HG03045 (cell line): ENCODE measurements around the gene B3GNT8.
"Not testable (repeated sequence)": the region's sequence is repeated elsewhere in the genome, so short reads cannot be mapped to it uniquely, and the experiment has no call there.

ENCODE experiments used
- ATAC-seq: cut with Tn5 transposase; IDR thresholded peaks from one replicate; pipeline ENCODE4 v1.9.1; 2021; ENCODE audit warnings: mild to moderate bottlenecking, moderate library complexity; ENCODE audit not compliant: unreplicated experiment

Gene B3GNT8

DNA sequence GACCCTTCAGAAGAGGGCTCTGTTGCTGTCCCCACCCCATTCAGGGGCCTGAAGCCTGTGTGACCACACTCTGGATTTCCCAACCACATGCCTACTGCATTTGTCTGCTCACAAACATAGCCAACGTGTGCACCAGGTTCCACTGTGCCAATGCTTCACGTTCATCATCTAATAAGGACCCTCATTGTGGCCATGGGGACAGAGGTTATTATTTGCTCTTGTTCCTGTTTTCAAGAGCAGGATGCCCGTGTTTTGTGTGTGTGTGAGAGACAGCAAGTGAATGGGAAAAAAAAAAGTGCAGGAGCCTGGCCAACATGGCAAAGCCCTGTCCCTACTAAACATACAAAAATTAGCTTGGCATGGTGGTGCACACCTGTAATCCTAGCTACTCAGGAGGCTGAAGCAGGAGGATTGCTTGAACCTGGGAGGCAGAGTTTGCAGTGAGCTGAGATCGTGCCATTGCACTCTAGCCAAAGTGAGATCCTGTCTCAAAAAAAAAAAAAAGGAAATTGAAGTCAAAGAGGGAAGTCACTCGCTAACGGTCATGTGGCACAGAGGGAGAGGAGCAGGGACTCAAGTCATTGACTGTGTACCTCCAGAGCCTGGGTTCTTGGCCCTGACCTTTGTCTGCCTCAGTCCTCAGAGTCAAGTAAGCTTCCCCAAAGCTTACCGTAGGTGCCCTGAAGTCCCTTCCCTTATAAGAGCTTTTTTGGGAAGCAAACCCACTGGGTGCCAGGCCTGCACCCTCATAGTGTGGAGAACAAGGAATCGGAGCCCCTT, 6.9 kb downstream of the B3GNT8 start:
- ATAC-seq = no peak

DNA sequence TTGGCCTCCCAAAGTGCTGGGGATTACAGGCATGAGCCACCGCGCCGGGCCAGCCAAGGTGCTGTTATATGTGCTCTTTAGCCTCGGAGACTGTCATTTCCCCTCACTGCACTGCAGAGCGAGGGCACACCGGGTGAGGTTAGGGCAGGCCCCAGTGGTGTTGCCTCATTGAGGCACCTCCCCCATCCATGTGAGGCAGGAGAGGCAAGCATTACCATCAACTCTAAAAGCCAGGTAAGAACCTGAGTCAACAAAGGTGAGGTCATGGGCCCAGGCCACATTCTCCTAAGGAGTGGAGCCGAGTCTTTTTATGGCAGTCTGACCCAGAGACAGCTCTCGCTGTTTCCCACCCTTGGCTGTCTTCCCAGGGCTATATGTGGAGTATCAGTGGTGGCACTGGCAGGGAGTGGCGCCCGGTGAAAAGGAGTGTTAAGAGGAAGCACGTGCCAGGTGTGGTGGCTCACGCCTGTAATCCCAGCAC, 10.9 kb downstream of the B3GNT8 start:
- ATAC-seq = no peak

DNA sequence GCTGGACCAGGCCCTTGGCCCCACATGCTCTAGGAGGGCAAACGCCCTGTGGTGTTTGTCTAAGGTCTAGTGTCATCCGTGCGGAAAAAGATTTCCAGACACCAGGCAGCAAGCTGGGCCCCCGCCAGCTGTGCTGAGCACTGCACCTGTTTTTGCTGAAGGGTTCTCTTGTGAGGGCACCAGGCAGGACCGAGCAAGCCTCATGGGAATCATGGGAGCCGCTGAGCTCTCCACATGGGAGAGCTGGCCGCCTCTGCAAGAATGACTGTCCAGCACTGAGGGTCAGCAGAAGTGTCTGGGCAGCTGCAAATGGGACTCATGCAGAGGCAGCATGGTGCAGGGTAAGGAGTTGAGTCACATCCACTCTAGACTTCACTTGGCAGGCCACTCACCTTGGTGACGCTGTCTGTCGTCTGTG, 12.0 kb downstream of the B3GNT8 start:
- no peak for ATAC-seq

DNA sequence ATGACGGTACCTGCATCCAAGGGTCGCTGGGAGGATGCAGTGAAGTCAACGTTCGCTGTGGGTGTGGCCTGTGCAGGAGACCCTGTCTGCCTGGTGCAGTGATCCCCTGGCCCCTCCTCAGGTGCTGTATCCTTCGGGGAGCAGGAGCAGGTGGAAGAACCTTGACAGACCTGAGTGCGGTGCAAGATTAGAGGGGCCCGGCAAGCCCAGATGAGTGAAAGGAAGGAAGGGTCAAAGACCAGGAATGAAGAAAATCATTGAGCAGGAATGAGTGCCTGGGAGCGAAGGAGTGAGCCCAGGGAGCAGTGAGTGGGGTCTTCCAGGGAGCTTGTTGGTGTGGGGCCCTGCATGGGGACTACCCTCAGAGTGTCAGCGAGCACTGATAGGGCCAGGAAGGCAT, 12.7 kb downstream of the B3GNT8 start:
- ATAC-seq = no peak

DNA sequence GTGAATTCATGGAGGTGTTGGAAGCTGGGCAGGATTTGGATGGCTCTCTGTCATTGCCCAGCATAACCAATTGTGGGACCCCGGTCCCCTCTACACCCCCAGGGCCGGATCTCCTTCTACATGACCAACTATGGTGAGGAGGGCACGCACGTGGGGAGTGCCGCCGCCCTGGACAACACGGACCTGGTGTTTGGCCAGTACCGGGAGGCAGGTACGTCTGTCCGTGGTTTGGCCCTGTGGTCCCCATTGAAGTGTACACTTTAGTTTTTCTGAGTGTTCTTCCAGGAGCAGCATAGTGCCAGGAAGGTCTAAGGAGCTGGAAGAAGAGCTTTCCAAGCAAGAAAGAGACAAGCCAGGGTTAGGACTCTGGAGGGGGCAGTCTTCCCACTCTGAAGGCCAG, 13.2 kb downstream of the B3GNT8 start:
- ATAC-seq = no peak

DNA sequence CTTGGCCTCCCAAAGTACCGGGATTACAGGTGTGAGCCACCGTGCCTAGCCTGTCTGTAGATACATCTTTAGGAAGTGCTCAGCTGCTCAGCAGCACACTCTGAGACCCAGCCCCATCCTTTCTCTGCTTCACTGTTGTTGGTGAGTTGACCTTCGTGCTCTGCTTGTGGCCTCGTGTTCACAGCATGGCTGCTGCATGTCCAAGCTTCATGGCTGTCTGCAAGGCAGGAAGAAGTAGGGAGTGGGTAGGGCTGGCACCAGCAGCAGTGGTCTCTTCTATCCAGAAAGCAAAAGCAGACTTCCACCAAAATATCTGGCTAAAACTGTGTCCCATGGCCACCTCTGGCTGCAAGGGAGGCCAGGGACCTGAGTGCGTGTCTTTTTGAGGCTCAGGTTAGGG, 14.2 kb downstream of the B3GNT8 start:
- ATAC-seq = no peak

DNA sequence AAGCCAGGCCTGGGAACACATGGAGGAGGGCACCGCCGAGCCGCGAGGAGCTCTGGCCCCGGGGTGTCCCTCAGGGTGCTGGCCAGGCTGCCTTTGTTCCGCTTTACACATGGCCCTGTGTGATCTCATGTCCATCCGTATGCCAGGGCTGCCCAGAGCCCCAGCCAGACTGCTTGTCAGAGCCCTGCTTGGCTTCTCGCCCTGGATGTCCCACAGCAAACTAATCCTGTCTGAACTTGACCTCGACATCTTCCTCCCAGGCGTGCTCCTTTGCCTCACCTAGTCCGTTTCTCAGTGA, 15.3 kb downstream of the B3GNT8 start:
- no peak for ATAC-seq

DNA sequence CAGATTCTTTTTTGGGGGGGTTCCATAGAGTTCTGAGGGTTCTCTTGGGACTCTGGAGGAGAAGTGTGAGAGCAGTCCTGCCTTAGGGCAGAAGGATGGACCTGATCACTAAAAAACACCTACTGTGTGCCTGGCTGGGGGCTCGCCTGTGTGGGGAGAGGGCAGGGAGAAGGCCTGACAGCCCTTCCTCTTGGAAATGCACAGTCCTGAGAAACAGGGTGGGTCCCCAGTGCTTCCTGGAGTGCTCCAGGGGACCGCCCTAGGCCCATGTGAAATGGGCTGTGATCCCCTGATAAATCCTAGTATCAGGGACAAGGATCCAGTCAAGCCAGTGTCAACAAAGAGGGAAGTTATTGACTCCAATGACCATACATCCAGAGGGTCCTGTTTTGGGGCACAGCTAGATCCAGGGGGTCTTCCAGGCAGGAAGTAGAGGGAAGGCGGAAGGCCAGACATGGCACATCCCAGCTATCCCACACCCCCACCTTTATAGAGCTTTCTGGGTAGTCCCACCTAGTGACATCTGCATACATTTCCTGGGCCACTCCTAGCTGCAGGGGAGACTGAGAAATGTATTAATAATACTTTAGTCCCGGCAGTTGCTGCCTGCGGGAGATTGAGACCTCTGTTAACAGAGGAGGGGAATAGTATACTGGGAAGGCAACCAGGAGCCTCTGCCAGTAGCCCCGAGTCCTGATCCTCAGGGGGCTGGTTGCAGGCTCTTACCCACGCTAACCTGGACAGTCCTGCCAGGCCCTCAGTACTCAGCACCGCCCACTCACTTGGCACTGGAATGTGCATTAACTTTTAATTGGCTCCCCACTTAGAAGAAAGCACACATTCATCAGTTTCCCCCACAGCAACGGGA, 15.8 kb downstream of the B3GNT8 start:
- no peak for ATAC-seq

DNA sequence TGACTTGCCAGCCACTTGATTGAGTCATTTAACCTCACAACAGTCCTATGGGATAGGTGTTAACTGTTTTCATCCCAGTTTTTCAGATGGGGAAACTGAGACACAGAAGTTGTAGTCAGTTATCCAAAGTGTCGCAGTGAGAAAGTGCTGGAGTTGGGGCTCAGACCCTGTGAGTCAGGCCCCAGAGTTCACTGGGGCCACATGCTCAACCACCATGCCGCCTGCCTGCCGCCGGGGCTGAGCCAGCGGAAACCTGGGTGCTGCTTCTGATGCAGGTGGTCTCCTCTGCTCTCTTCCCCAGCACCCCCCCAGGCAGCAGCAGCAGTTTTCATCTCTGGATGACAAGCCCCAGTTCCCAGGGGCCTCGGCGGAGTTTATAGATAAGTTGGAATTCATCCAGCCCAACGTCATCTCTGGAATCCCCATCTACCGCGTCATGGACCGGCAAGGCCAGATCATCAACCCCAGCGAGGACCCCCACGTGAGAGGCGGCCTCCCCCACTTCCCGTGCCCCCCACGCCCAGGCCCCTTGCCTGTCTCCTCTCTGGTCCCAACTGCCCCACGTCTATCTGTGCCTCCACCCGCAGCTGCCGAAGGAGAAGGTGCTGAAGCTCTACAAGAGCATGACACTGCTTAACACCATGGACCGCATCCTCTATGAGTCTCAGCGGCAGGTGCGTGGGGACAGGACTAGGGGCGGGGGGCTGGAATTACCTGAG, 16.7 kb downstream of the B3GNT8 start:
- no peak for ATAC-seq

DNA sequence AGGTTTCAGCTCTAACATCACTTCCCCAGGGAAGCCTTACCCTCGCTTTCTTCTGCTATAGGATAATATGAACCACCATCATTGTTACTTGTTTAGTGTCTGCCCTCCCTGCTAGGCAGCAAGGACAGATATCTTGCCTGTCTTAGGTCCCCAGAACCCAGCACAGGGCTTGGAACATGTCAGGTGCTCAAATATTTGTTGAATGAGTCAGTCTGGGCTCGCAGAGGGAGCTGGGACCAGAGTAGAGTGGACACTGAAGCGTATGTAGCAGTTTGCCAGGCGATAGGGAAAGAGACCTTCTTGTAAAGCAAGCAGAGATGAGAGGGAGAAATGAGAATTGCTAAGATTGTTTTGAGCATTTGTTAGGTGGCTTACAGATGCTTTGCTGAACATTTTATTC, 17.9 kb downstream of the B3GNT8 start:
- ATAC-seq = no peak

DNA sequence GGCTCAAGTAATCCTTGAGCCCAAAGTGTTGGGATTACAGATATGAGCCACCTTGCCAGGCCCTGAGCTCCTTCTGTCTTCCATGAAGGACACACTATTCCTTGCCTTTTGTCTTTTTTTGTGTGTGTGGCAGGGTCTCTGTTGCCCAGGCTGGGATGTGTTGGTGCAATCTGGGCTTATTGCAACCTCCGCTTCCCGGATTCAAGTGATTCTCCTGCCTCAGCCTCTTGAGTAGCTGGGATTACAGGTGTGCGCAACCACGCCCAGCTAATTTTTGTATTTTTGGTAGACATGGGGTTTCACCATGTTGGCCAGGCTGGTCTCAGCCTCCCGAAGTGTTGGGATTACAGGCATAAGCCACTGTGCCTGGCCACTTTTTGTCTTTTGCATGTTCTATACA, 18.3 kb downstream of the B3GNT8 start:
- ATAC-seq = not testable (repeated sequence)

DNA sequence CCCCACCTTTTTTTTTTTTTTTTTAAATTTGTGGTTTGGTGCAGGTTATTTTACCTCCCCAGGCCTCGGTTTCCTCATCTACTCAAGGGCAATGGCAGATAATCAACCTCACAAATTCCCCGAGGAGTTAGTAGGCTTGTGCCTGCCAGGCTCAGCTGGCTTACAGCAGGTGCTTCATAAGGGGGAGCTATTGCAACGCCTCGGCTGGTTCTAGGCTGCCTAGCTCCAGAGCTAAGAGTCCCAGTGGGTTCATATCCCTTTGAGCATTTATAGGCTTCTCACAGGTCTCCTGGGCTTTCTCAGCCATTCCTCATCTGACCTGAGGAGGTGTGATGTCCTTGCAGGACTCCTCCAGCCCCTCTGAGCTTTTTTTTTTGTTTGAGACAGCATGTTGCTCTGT, 18.9 kb downstream of the B3GNT8 start:
- ATAC-seq = no peak

DNA sequence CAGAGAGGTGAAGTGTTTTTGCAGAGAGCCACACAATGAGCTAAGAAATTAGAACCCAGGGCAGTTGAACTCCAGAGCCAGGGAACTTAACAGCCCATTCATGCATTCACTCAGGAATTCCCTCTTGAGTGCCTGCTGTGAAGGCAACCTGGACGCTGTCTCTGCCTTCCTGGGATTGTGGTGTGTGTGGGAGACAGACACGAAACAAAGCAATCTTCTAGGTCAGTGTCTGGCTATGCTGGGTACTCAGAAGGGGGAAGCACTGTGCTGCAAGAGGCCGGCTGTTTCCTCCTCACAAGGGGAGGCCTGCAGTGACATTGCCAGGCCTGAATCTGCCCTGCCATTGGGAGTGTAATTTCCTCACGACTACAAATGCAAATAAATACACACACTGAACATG, 19.9 kb downstream of the B3GNT8 start:
- ATAC-seq = no peak

DNA sequence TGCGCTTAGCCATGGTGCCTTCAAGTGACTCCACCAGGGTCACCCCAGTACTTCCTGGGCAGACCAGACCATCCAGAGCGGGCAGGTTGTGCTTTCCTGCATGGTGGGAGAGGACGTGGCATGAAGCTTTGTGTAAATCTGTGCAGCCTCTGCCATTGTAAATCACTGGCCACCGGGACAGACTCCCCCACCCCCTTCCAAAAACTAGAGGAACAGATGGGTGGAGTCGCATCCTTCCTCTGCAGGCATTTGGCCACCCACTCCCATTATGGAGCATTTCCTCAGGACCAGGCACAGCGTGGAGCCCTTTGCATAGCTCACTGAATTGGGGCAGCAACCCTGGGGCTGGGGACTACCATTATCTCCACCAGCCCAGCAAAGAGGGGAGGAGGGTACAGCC, 21.4 kb downstream of the B3GNT8 start:
- ATAC-seq = no peak

DNA sequence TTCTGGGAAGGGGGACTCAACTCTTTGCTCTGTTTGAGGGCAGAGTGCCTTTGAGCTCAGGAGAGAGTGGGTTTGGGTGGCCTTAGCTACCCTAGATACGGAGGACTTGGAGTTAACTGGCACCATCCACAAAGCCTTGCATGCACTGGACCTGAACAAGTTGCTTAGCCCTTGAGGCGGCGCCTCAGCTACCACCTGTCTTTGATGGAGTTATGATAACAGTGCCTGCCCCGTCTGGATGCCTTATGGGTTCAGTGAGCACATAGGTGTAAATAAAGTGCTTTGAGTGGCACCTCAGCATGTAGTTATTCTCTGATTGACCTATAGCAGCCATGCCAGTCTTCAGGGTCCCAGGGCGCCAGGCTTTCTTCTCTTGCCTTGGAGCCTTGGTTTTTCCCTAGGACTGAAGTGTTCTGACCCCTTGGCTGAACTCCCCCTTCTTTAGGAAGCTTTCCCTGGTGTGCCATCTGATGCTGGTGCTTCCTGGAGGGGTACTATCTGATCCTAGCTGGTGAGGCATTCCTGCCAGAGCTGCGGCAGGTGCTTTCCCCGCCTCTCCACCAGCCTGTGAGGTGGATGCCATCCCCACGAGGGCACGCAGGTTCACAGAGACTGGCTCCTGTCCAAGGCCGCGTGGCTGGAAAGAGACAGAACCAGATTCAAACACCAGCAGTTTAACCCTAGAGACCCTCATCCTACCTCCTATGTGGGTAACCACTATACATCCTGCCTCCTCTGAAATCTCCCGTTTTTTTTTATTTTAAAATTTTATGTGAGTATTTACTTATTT, 23.8 kb downstream of the B3GNT8 start:
- ATAC-seq = no peak

DNA sequence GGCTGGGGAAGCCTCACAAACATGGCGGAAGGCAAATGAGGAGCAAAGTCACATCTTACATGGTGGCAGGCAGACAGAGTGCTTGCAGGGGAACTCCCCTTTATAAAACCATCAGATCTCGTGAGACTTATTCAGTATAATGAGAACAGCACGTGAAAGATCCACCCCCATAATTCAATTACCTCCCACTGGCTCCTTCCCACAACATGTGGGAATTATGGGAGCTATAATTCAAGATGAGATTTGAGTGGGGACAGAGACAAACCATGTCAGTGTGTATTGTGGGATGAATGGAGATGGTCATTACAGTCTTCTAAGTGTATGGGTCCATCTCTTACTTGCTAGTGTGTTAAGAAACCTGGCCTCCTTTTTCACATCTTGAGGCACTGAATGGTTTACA, 25.2 kb downstream of the B3GNT8 start:
- ATAC-seq = no peak

DNA sequence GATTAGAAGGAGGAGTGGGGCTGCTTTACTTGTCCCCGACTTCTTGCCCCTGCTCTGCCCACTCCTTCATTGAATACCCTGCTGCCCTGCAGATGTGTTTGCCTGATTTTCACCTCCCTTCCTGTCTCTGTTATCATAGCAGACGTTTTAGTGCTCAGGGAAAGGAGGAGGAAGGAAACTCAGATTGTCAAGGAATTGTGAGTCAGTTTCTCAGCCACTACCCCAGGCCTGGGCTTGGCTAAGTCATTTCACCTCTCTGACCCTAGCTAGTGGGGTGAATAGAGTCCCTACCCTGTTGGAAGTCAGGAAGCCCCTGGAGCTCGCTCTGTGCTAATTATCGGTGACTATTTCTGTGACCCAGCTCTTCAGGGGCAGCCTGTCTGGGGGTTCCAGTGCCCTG, 25.7 kb downstream of the B3GNT8 start:
- no peak for ATAC-seq

DNA sequence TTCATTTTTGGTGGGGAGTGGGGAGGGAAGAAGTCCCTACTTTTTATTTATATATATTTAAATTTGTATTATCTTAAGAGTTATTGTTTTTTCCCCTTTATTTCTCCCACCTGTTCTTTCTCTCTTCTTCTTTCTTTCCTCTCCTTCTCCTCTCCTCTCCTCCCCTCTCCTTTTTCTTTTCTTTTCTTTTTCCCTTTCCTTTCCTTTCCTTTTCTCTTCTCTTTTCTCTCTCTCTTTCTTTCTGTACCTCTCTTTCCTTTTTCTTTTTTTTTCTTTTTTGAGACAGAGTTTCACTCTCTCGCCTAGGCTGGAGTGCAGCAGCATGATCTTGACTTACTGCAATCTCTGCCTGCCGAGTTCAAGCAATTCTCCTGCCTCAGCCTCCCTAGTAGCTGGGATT, 27.6 kb downstream of the B3GNT8 start:
- no peak for ATAC-seq

DNA sequence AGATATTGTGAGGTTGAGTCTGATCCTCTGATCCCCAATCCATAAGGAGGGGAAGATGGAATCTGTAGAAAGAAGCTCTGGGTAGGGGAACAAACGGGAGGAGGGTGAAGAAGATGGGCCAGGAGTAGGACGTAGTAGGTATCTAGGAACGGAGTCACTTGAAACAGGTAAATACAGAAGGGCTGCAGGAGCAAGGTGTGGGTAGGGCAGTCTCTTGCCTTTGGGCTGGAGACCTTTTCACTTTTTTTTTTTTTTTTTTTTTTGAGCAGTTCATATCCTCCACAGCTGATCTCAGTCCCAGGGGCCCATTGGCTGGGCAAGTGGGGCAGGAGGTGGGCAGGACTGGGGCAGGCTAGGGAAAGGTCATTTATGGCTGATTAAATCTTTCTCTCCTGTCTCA, 28.1 kb downstream of the B3GNT8 start:
- ATAC-seq = no peak

DNA sequence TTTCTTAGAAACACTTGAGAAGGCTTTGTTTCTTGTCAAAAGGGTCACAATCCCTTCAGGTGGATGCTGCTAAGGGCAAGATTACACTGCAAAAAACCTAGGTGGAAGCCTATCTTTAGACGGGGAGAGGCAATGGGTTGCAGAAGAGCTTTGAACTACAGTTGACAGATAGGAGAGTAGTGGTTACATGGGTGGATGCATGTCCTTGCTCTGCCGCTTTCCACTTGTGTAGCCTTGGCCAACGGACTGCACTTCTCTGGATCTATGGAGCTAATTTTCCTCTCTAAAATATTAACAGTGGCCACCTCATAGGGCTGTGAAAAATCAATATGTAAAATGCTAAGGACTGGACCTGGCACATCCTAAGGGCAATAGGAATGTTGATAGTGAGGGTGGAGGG, 28.6 kb downstream of the B3GNT8 start:
- ATAC-seq = no peak

DNA sequence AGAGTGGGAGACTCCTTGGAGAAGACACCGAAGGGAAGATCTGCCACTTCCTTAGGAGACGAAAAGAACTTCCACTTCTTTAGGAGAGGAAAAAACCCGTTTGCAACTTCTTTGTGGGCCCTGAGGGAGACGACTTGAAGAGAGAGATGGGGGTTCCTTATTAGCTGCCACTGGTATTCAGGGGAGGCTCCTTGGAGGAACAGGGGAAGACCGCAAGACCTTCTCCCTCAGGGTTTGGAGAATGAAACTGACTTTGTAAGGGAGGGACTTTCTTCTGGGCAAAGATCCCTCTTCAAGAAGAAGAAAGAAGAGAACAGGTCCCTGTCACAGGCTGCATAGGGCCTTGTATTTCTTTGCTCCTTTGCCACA, 29.1 kb downstream of the B3GNT8 start:
- no peak for ATAC-seq
